AG04450 (cell line): Measurements from ENCODE around the gene S1PR5. TPM values are rescaled to one million over a fixed set of nuclear protein-coding genes. Genes with fewer than 3 reads are reported as not detected.

ENCODE experiments used
- CTCF ChIA-PET: fragments of 300-600, 350-600 bp; formaldehyde crosslinking; extraction: SDS; loops from one replicate; lab custom pipeline; 2022; ENCODE audit warnings: antibody characterized with exemption, inconsistent platforms; lab: Charles Lee
- POLR2A ChIA-PET: fragments of 350-600 bp; formaldehyde crosslinking; extraction: SDS; loops from one replicate; lab custom pipeline; 2021; ENCODE audit warnings: antibody characterized with exemption, inconsistent platforms; lab: Yijun Ruan, JAX
- DNase-seq: peaks from one replicate; pipeline ENCODE4 v3.0.0-alpha.2; 2011; ENCODE audit warnings: low read depth, low spot score
- H3K27ac ChIP-seq: one replicate; pipeline ENCODE4 v1.5.1; 2012; ENCODE audit warnings: low read depth, low read length, control low read depth
- H3K27me3 ChIP-seq: one replicate; pipeline ENCODE4 v1.6.0; 2012; ENCODE audit warnings: low read length; ENCODE audit not compliant: control insufficient read depth, insufficient read depth
- H3K4me3 ChIP-seq: 2 replicates; pipeline ENCODE4 v1.5.1; 2011; ENCODE audit warnings: mild to moderate bottlenecking, low read depth, low read length, control low read depth
- H3K9me3 ChIP-seq: 2 replicates; pipeline ENCODE4 v1.5.1; 2012; ENCODE audit warnings: low read length; ENCODE audit not compliant: control insufficient read depth, insufficient read depth
- polyA plus RNA-seq: library from polyadenylated mRNA; depleted of rRNA; stranded (reverse); fragments of >200 nt; gene quantifications from 2 replicates; pipeline ENCODE4 v1.2.3, GENCODE V29; 2011
- TF ChIP-seq, protein P1 (sequence below): IDR thresholded peaks from 2 replicates; pipeline ENCODE4 v1.5.1; 2011; ENCODE audit warnings: low read depth, low read length, control low read depth, inconsistent platforms

Gene S1PR5
- polyA plus RNA-seq, 1 experiment, result 0.10 TPM

DNA sequence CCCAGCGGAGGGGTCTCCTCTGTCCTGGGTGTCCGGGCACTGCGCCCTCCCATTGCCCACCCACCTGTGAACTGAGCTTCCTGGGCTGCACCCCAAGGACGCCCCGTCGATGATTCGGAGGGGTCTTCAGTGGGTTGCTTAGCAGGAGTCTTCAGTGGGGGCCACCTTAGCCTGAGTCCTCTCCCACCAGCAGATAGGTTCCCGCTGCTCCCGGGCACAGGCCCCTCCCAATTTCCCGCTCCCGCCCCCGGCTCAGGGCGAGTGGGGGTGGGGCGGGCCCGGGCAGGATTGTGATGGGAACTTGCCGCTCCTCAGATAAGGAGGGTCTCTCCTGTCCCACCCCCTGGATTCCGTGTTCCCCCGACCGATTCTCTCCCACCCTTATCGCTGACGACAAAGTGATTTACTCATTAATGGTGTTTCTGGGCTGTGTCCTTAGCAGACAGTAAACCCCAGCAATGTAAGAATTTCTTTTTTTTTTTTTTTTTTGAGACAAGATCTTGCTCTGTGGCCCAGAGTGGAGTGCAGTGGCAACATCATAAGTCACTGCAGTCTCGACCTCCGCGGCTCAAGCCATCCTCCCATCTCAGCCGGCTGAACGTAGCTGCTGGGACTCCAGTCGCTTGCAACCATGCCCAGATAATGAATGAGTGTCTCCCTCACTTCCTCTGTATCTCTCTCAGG, 655 bp upstream of the S1PR5 start:
- POLR2A ChIA-PET, result interaction anchor here (0.7 kb wide), 1 partner anchor 18 kb away, joined by 8 read pairs; no protein-coding TSS in a partner anchor
- Histone ChIP-seq H3K4me3 (peak overlapping the region; percentile 47), H3K27me3 (peaks cover 48% of the 10 kb centered on the region), H3K27ac (no peak overlapping the region), H3K9me3 (no peaks in the 10 kb centered on the region; the same call in 1 of the 2 replicates)
- TF ChIP-seq, protein P1, sequence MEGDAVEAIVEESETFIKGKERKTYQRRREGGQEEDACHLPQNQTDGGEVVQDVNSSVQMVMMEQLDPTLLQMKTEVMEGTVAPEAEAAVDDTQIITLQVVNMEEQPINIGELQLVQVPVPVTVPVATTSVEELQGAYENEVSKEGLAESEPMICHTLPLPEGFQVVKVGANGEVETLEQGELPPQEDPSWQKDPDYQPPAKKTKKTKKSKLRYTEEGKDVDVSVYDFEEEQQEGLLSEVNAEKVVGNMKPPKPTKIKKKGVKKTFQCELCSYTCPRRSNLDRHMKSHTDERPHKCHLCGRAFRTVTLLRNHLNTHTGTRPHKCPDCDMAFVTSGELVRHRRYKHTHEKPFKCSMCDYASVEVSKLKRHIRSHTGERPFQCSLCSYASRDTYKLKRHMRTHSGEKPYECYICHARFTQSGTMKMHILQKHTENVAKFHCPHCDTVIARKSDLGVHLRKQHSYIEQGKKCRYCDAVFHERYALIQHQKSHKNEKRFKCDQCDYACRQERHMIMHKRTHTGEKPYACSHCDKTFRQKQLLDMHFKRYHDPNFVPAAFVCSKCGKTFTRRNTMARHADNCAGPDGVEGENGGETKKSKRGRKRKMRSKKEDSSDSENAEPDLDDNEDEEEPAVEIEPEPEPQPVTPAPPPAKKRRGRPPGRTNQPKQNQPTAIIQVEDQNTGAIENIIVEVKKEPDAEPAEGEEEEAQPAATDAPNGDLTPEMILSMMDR, result no peak
- DNase-seq, result no peak
- CTCF ChIA-PET, result interaction anchor here (0.5 kb wide), 1 partner anchor 54 kb away, joined by 5 read pairs; no protein-coding TSS in a partner anchor

DNA sequence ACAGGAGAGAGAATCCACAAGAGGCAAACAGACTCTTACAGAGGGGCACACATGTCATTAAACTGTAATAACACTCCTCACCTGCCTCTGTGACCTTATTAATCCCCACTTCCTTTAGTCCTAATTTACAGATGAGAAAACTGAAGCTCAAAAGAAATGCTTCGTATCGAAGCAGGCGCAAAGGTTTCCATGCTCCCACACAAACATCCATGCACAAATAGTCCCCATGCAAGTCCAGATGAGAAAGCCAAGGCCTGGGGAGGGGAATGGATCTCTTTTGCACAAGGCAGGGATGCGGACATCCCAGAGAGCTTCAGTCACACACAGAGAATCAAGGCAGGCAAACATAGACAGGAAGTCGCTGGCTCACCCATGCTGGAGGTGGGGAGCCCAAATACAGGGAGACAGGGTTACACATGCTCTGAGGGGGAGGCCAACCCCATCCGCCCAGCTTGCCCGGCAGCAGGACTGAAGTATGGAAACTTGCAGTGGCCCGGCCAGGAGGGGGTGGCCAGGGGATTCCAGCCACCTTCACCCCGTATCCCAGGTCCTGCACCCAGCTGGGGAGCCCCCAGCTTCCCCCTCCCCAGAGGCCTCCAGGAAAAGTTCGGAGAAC, 468 bp downstream of the S1PR5 start:
- ChIA-PET CTCF (no interaction called here), POLR2A (interaction anchor here (0.7 kb wide), 1 partner anchor 858 kb away, joined by 4 read pairs; the partner anchor contains the start of gene SWSAP1)

DNA sequence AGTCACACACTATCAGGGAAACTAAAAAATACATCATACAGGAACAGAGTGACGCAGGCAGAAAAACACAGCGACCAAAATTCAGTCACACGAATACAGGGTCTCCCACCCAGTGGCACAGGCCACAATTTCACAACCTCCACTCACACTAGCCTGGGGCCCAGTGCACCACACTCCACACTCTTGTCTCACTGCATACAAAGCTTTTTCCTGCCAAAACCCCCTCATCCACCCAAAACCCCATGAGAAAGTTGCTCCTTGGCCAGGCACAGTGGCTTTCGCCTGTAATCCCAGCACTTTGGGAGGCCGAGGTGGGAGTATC, 1.2 kb downstream of the S1PR5 start:
- ChIA-PET CTCF (no interaction called here), POLR2A (no interaction called here)
- Histone ChIP-seq H3K27ac (no peak overlapping the region), H3K27me3 (peaks cover 59% of the 10 kb centered on the region), H3K4me3 (no peak overlapping the region), H3K9me3 (no peaks in the 10 kb centered on the region; the same call in 1 of the 2 replicates)
- TF ChIP-seq, protein P1, result no peak
- DNase-seq, result no peak

More for the DNA sequence above, 468 bp downstream of the S1PR5 start:
- TF ChIP-seq, protein P1, result no peak
- no peaks in the 10 kb centered on the region; the same call in 1 of the 2 replicates for H3K9me3 ChIP-seq
- DNase-seq, result no peak
- no peak overlapping the region for H3K27ac ChIP-seq
- peak overlapping the region; percentile 47 for H3K4me3 ChIP-seq
- H3K27me3 ChIP-seq, result peaks cover 56% of the 10 kb centered on the region

DNA sequence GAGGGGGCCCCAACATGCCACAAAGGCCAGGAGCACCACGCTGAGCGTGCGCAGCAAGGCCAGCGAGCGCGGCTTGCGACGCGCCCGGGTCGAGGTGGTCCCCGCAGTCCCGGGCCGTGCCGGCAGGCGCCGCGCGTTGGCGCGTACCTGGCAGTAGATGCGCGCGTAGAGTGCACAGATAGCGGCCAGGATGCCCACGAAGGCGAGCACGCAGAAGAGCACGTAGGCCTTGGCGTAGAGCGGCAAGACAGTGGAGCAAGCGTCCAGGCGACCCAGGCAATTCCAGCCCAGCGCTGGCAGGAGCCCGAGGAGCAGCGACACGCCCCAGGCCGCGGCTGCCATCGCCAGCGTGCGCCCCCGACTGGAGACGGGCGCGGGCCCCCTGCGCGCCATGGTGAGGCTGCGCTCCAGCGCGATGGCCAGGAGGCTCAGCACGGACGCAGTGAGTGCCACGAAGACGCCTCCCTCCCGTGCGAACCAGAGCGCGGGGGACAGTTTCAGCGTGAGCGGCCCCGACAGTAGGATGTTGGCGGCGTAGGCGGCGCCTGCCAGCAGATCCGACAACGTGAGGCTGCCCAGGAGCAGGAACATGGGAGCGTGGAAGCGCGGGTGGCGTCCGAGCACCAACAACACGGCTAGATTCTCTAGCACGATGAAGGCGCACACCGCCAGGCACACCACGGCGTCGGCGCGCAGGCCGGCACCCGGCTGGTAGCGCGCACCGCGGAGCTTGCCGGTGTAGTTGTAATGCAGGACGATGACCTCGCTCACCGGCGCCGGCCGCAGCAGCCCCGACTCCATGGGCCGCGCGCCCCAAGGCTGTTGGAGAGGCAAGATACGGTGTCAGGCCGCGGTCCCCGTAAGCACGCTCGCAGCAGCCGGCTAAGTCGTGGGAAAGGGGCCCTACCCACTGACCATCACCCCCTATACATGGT, 2.8 kb downstream of the S1PR5 start:
- Histone ChIP-seq H3K27ac (no peak overlapping the region), H3K9me3 (no peaks in the 10 kb centered on the region; the same call in 1 of the 2 replicates), H3K4me3 (no peak overlapping the region), H3K27me3 (peaks cover 53% of the 10 kb centered on the region)
- ChIA-PET POLR2A (no interaction called here), CTCF (no interaction called here)
- DNase-seq, result no peak
- TF ChIP-seq, protein P1, result no peak
